K562 (cell line): Measurements from ENCODE around the gene BRAF. TPM values are rescaled to one million over a fixed set of nuclear protein-coding genes. Genes with fewer than 3 reads are reported as not detected.

Experiments
- CBFA2T2 ChIP-seq: fragments of 450-650 bp; conservative IDR thresholded peaks from 2 replicates; pipeline ENCODE4 v1.6.1; 2017; ENCODE audit warnings: mild to moderate bottlenecking
- DACH1 ChIP-seq: fragments of 450-650 bp; IDR thresholded peaks from 2 replicates; pipeline ENCODE4 v1.6.1; 2018; ENCODE audit not compliant: partially characterized antibody
- E2F5 ChIP-seq: sonication (generic); formaldehyde crosslinking; IDR thresholded peaks from 2 replicates; pipeline ENCODE4 v1.8.0; 2022; ENCODE audit warnings: mild to moderate bottlenecking, missing genetic modification reagents
- HIVEP1 ChIP-seq: fragments of 250-450 bp; sonication (Bioruptor Pico); IDR thresholded peaks from 2 replicates; pipeline ENCODE4 v1.4.0; 2020; ENCODE audit warnings: mild to moderate bottlenecking
- IRF1 ChIP-seq: sonication (generic); formaldehyde crosslinking; IDR thresholded peaks from 2 replicates; pipeline ENCODE4 v1.8.0; 2022; ENCODE audit warnings: missing genetic modification reagents, mild to moderate bottlenecking, borderline replicate concordance
- KLF13 ChIP-seq: fragments of 450-650 bp; IDR thresholded peaks from 2 replicates; pipeline ENCODE4 v1.6.1; 2016; ENCODE audit warnings: missing genetic modification characterization, low read depth, mild to moderate bottlenecking, missing compliant biosample characterization, moderate library complexity, borderline replicate concordance
- NFRKB ChIP-seq: fragments of 450-650 bp; IDR thresholded peaks from 2 replicates; pipeline ENCODE4 v1.6.1; 2016; ENCODE audit warnings: low read depth
- SAFB2 ChIP-seq: fragments of 200-400 bp; formaldehyde crosslinking; IDR thresholded peaks from 2 replicates; pipeline ENCODE4 v1.6.1; 2018; ENCODE audit warnings: borderline replicate concordance, low read length, low read depth, moderate library complexity; ENCODE audit not compliant: severe bottlenecking
- SIN3A ChIP-seq, 2 experiments: fragments of 150-350 bp in 1 of 2; IDR thresholded peaks; 2 replicates each; pipeline ENCODE4 v1.6.1; 2011 to 2016; ENCODE audit warnings: borderline replicate concordance in 2 of 2, low read depth in 2 of 2, low read length in 2 of 2, mild to moderate bottlenecking in 2 of 2, moderate library complexity in 2 of 2; ENCODE audit not compliant: control insufficient read depth in 1 of 2
- TCF7 ChIP-seq: sonication (generic); IDR thresholded peaks from 2 replicates; pipeline ENCODE4 v1.6.1; 2016; ENCODE audit warnings: antibody characterized with exemption, borderline replicate concordance
- U2AF2 ChIP-seq: fragments of 200-400 bp; formaldehyde crosslinking; optimal IDR thresholded peaks from 2 replicates; pipeline ENCODE3; 2017; ENCODE audit warnings: low read depth, mild to moderate bottlenecking, low read length
- ZNF140 ChIP-seq: fragments of 250-450 bp; sonication (Bioruptor Pico); IDR thresholded peaks from 2 replicates; pipeline ENCODE4 v1.8.0; 2021; ENCODE audit warnings: moderate library complexity, mild to moderate bottlenecking, inconsistent platforms
- ZNF143 ChIP-seq: sonication (generic); formaldehyde crosslinking; IDR thresholded peaks from 2 replicates; pipeline ENCODE4 v1.9.0; 2022; ENCODE audit warnings: mild to moderate bottlenecking, missing genetic modification reagents
- ZNF398 ChIP-seq: fragments of 250-450 bp; sonication (Bioruptor Pico); IDR thresholded peaks from 2 replicates; pipeline ENCODE4 v1.8.0; 2021; ENCODE audit warnings: moderate library complexity, mild to moderate bottlenecking, inconsistent platforms
- ZNF431 ChIP-seq: sonication (generic); formaldehyde crosslinking; IDR thresholded peaks from 2 replicates; pipeline ENCODE4 v1.8.0; 2022; ENCODE audit warnings: mild to moderate bottlenecking, missing genetic modification reagents
- ZNF444 ChIP-seq: fragments of 250-450 bp; sonication (Bioruptor Pico); IDR thresholded peaks from 2 replicates; pipeline ENCODE4 v1.4.0; 2020; ENCODE audit warnings: mild to moderate bottlenecking, moderate library complexity
- polyA plus RNA-seq, 8 experiments: library from polyadenylated mRNA; depleted of rRNA in 4 of 8; stranded (reverse) in 5 of 8; unstranded in 3 of 8; fragments of >200 nt; fragmentation: Nextera tagmentation in 2 of 8; fragmentation: Illumina TruSeq in 1 of 8; extraction: Ambion mirVana in 2 of 8; extraction: Trizol in 1 of 8; gene quantifications; 2 replicates each; pipeline versions ENCODE4 v1.2.1 to v1.2.3, GENCODE V29; 2011 to 2014; ENCODE audit warnings: inconsistent platforms in 1 of 8, missing spikeins in 1 of 8
- total RNA-seq, 7 experiments: library from RNA; depleted of rRNA in 6 of 7; stranded (reverse); fragments of >200 nt in 6 of 7; fragmentation: Illumina TruSeq in 2 of 7; extraction: Trizol in 2 of 7; gene quantifications; 2 replicates each; pipeline versions ENCODE4 v1.2.1 to v1.2.3, GENCODE V29; 2011 to 2021; ENCODE audit warnings: low replicate concordance in 1 of 7
- TF ChIP-seq, protein P1 (sequence below): fragments of 250-450 bp; sonication (Bioruptor Pico); IDR thresholded peaks from 2 replicates; pipeline ENCODE4 v1.5.0; 2020; ENCODE audit warnings: mild to moderate bottlenecking
- TF ChIP-seq, protein P2 (sequence below): sonication (generic); formaldehyde crosslinking; IDR thresholded peaks from 2 replicates; pipeline ENCODE4 v1.8.1; 2023; ENCODE audit warnings: mild to moderate bottlenecking, missing genetic modification reagents
- TF ChIP-seq, protein P3 (sequence below): fragments of 450-650 bp; IDR thresholded peaks from 2 replicates; pipeline ENCODE4 v1.6.1; 2016; ENCODE audit warnings: missing biosample characterization, missing genetic modification characterization

The BRAF gene
- total and polyA plus RNA-seq, 9 of the 15 experiments (the other 6 are each of a cell fraction or from before 2014, with no cell fraction given), result 3.6 to 38.3 (median 21.9) TPM

DNA sequence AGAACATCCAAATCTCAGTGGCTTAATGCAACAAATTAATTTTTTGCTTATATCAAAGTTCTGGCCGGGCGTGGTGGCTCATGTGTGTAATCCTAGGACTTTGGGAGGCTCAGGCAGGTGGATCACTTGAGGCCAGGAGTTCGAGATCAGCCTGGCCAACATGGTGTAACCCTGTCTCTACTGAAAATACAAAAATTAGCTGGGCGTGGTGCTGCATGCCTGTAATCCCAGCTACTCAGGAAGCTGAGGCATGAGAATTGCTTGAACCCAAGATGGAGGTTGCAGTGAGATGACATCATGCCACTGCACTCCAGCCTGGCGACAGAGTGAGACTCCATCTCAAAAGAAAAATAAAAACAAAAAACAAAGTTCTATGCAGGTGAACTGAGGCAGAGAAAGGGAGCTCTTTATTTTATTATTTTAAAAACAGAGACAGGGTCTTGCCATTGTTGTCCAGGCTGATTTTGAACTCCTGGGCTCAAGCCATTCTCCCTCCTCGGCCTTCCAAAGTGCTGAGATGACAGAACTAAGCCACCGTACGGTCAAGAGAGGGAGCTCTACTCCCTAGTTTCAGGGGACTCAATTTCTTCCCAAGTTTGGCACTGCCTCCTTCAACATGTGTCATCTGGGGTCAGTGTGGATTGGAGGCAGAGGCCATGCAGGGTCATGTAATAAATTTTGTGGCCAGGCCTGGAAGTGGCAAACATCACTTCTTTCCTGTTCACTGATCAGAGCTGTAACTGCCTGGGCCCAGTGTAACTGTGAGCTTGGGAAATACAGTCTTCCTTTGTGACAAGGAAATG is 249.6 kb downstream of the BRAF start (continued):
- TF ChIP-seq TCF7 (no peak), ZNF140 (CRISPR knock-in tag) (no peak), SAFB2 (no peak), NFRKB (no peak), ZNF398 (CRISPR knock-in tag) (no peak), KLF13 (tag) (no peak), U2AF2 (no peak), ZNF431 (CRISPR knock-in tag) (no peak), IRF1 (no peak), ZNF143 (CRISPR knock-in tag) (0 out of 2 replicates have a peak, but pooled peaks have one; percentile 34), DACH1 (no peak), E2F5 (no peak), ZNF444 (no peak), HIVEP1 (no peak), SIN3A (IDR thresholded peaks at IDR 0.05; ENCODE audit: borderline replicate concordance in 2 of 2, control insufficient read depth in 1 of 2, low read depth in 2 of 2, low read length in 2 of 2) (no peak), CBFA2T2 (no peak)
- TF ChIP-seq, protein P1, sequence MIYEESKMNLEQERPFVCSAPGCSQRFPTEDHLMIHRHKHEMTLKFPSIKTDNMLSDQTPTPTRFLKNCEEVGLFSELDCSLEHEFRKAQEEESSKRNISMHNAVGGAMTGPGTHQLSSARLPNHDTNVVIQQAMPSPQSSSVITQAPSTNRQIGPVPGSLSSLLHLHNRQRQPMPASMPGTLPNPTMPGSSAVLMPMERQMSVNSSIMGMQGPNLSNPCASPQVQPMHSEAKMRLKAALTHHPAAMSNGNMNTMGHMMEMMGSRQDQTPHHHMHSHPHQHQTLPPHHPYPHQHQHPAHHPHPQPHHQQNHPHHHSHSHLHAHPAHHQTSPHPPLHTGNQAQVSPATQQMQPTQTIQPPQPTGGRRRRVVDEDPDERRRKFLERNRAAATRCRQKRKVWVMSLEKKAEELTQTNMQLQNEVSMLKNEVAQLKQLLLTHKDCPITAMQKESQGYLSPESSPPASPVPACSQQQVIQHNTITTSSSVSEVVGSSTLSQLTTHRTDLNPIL (CRISPR knock-in tag), result no peak
- TF ChIP-seq, protein P2, sequence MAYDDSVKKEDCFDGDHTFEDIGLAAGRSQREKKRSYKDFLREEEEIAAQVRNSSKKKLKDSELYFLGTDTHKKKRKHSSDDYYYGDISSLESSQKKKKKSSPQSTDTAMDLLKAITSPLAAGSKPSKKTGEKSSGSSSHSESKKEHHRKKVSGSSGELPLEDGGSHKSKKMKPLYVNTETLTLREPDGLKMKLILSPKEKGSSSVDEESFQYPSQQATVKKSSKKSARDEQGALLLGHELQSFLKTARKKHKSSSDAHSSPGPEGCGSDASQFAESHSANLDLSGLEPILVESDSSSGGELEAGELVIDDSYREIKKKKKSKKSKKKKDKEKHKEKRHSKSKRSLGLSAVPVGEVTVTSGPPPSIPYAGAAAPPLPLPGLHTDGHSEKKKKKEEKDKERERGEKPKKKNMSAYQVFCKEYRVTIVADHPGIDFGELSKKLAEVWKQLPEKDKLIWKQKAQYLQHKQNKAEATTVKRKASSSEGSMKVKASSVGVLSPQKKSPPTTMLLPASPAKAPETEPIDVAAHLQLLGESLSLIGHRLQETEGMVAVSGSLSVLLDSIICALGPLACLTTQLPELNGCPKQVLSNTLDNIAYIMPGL (CRISPR knock-in tag), result no peak
- TF ChIP-seq, protein P3, sequence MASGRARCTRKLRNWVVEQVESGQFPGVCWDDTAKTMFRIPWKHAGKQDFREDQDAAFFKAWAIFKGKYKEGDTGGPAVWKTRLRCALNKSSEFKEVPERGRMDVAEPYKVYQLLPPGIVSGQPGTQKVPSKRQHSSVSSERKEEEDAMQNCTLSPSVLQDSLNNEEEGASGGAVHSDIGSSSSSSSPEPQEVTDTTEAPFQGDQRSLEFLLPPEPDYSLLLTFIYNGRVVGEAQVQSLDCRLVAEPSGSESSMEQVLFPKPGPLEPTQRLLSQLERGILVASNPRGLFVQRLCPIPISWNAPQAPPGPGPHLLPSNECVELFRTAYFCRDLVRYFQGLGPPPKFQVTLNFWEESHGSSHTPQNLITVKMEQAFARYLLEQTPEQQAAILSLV (tag), result no peak
